ENCODE measurements around the gene NUP35. TPM values are rescaled to one million over a fixed set of nuclear protein-coding genes. Genes with fewer than 3 reads are reported as not detected.

The NUP35 gene
- total and polyA plus RNA-seq, 2 experiments from 2014 or later = 57.4 to 65.3 TPM

DNA sequence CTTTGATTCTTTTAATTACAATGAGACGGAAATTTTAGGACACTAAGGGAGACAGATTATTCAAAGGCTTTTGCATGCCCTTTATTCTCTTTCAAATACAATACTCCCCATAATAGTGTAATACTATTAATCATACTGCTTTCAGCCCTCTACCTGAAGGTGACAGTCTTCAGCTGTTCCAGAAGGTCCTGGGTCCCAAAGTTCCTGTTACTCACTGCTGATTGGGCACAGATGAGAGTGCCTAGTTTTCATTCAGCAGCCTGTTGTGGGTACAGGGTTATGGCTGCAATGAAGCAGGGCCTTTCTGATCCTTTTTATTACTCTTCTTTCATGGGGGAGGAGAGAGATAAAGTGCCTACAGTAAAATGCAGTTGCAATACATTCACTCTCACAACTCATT is 80.2 kb downstream of the NUP35 start:
- Mint-ChIP-seq H3K36me3 (ENCODE audit: low read depth) (peaks cover 2% of the 10 kb centered on the region), H3K27me3 (ENCODE audit: insufficient read depth, low read depth, poor library complexity) (peaks cover 4% of the 10 kb centered on the region), H3K4me1 (peaks cover 15% of the 10 kb centered on the region), H3K9me3 (no peaks in the 10 kb centered on the region; the same call in 2 of the 3 replicates), H3K4me3 (no peak overlapping the region), H3K27ac (no peak overlapping the region)
- H4K20me1 ChIP-seq (replicated peaks; ENCODE audit: insufficient read depth) = no peaks in the 10 kb centered on the region
- no peaks in the 10 kb centered on the region for H3K4me1 ChIP-seq (ENCODE audit: insufficient read depth)
- H3K27ac ChIP-seq (ENCODE audit: low read depth) = no peak overlapping the region
- DNase-seq (ENCODE audit: low spot score) = peak; percentile 12
- H3K4me3 ChIP-seq = no peak overlapping the region
- H3F3A ChIP-seq (replicated peaks; ENCODE audit: low read depth) = 0 out of 2 replicates have a peak, but pooled peaks cover 2% of the 10 kb centered on the region
- ATAC-seq = peak; percentile 69
- no peak for TF ChIP-seq EZH2 (IDR thresholded peaks at IDR 0.05; ENCODE audit: low read depth, unreplicated experiment)
- TF ChIP-seq, protein P1, sequence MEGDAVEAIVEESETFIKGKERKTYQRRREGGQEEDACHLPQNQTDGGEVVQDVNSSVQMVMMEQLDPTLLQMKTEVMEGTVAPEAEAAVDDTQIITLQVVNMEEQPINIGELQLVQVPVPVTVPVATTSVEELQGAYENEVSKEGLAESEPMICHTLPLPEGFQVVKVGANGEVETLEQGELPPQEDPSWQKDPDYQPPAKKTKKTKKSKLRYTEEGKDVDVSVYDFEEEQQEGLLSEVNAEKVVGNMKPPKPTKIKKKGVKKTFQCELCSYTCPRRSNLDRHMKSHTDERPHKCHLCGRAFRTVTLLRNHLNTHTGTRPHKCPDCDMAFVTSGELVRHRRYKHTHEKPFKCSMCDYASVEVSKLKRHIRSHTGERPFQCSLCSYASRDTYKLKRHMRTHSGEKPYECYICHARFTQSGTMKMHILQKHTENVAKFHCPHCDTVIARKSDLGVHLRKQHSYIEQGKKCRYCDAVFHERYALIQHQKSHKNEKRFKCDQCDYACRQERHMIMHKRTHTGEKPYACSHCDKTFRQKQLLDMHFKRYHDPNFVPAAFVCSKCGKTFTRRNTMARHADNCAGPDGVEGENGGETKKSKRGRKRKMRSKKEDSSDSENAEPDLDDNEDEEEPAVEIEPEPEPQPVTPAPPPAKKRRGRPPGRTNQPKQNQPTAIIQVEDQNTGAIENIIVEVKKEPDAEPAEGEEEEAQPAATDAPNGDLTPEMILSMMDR (conservative IDR thresholded peaks at IDR 0.05; ENCODE audit: low read depth in 2 of 2) = peak in 1 of 2 experiments; percentile 42; a peak in 3 of 4 replicates
- H3K79me2 ChIP-seq (replicated peaks; ENCODE audit: insufficient read depth) = no peaks in the 10 kb centered on the region
- no peak overlapping the region for H3K4me2 ChIP-seq
- H3K9me2 ChIP-seq (ENCODE audit: insufficient read depth) = no peaks in the 10 kb centered on the region
- H3K27me3 ChIP-seq (ENCODE audit: insufficient read depth) = no peaks in the 10 kb centered on the region
- no peak overlapping the region for H2AFZ ChIP-seq
- H3K36me3 ChIP-seq (ENCODE audit: insufficient read depth) = no peaks in the 10 kb centered on the region; the same call in 1 of the 2 replicates

DNA sequence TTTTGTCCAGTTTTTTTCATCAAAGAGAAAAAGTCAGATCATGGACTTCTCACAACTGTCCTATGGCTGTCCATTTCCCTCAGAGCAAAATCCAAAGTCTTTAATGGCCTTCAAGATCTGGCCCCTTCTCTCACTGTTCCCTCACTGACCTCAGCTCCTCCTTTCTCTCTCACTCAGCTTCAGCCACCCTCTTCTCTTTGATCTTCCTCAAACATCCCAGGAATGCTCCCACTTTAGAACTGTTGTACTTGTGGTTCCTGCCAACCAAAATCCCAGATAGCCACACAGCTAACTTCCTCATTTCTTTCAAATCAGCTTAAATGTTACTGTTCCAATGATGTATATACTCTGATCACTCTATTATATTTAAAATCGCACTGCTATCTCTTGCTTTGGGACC is 82.9 kb downstream of the NUP35 start:
- no peaks in the 10 kb centered on the region; the same call in 1 of the 2 replicates for H3K36me3 ChIP-seq (ENCODE audit: insufficient read depth)
- no peak overlapping the region for H2AFZ ChIP-seq
- H3K4me1 ChIP-seq (ENCODE audit: insufficient read depth) = no peaks in the 10 kb centered on the region
- H3K4me3 ChIP-seq = no peak overlapping the region
- no peak overlapping the region for H3K27ac ChIP-seq (ENCODE audit: low read depth)
- no peaks in the 10 kb centered on the region for H4K20me1 ChIP-seq (replicated peaks; ENCODE audit: insufficient read depth)
- no peaks in the 10 kb centered on the region for H3K79me2 ChIP-seq (replicated peaks; ENCODE audit: insufficient read depth)
- H3K27me3 ChIP-seq (ENCODE audit: insufficient read depth) = no peaks in the 10 kb centered on the region
- DNase-seq (ENCODE audit: low spot score) (peak; percentile 22), ATAC-seq (no peak)
- H3K27me3 Mint-ChIP-seq (ENCODE audit: insufficient read depth, low read depth, poor library complexity) = peaks cover 1% of the 10 kb centered on the region
- no peak overlapping the region for H3K4me3 Mint-ChIP-seq
- H3K36me3 Mint-ChIP-seq (ENCODE audit: low read depth) = peaks cover 11% of the 10 kb centered on the region
- H3K27ac Mint-ChIP-seq = no peak overlapping the region
- H3K9me2 ChIP-seq (ENCODE audit: insufficient read depth) = no peaks in the 10 kb centered on the region
- H3F3A ChIP-seq (replicated peaks; ENCODE audit: low read depth) = 0 out of 2 replicates have a peak, but pooled peaks cover 2% of the 10 kb centered on the region
- TF ChIP-seq NANOG (IDR thresholded peaks at IDR 0.05; ENCODE audit: borderline replicate concordance) (no peak), ZNF331 (CRISPR knock-in tag; IDR thresholded peaks at IDR 0.05; ENCODE audit: low read depth) (no peak), POLR2AphosphoS5 (IDR thresholded peaks at IDR 0.05; ENCODE audit: low read depth) (no peak)
- TF ChIP-seq, protein P2, sequence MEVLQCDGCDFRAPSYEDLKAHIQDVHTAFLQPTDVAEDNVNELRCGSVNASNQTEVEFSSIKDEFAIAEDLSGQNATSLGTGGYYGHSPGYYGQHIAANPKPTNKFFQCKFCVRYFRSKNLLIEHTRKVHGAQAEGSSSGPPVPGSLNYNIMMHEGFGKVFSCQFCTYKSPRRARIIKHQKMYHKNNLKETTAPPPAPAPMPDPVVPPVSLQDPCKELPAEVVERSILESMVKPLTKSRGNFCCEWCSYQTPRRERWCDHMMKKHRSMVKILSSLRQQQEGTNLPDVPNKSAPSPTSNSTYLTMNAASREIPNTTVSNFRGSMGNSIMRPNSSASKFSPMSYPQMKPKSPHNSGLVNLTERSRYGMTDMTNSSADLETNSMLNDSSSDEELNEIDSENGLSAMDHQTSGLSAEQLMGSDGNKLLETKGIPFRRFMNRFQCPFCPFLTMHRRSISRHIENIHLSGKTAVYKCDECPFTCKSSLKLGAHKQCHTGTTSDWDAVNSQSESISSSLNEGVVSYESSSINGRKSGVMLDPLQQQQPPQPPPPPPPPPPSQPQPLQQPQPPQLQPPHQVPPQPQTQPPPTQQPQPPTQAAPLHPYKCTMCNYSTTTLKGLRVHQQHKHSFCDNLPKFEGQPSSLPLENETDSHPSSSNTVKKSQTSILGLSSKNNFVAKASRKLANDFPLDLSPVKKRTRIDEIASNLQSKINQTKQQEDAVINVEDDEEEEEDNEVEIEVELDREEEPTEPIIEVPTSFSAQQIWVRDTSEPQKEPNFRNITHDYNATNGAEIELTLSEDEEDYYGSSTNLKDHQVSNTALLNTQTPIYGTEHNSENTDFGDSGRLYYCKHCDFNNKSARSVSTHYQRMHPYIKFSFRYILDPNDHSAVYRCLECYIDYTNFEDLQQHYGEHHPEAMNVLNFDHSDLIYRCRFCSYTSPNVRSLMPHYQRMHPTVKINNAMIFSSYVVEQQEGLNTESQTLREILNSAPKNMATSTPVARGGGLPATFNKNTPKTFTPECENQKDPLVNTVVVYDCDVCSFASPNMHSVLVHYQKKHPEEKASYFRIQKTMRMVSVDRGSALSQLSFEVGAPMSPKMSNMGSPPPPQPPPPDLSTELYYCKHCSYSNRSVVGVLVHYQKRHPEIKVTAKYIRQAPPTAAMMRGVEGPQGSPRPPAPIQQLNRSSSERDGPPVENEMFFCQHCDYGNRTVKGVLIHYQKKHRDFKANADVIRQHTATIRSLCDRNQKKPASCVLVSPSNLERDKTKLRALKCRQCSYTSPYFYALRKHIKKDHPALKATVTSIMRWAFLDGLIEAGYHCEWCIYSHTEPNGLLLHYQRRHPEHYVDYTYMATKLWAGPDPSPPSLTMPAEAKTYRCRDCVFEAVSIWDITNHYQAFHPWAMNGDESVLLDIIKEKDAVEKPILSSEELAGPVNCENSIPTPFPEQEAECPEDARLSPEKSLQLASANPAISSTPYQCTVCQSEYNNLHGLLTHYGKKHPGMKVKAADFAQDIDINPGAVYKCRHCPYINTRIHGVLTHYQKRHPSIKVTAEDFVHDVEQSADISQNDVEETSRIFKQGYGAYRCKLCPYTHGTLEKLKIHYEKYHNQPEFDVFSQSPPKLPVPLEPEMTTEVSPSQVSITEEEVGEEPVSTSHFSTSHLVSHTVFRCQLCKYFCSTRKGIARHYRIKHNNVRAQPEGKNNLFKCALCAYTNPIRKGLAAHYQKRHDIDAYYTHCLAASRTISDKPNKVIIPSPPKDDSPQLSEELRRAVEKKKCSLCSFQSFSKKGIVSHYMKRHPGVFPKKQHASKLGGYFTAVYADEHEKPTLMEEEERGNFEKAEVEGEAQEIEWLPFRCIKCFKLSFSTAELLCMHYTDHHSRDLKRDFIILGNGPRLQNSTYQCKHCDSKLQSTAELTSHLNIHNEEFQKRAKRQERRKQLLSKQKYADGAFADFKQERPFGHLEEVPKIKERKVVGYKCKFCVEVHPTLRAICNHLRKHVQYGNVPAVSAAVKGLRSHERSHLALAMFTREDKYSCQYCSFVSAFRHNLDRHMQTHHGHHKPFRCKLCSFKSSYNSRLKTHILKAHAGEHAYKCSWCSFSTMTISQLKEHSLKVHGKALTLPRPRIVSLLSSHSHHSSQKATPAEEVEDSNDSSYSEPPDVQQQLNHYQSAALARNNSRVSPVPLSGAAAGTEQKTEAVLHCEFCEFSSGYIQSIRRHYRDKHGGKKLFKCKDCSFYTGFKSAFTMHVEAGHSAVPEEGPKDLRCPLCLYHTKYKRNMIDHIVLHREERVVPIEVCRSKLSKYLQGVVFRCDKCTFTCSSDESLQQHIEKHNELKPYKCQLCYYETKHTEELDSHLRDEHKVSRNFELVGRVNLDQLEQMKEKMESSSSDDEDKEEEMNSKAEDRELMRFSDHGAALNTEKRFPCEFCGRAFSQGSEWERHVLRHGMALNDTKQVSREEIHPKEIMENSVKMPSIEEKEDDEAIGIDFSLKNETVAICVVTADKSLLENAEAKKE (CRISPR knock-in tag; IDR thresholded peaks at IDR 0.05) = no peak
- TF ChIP-seq, protein P3, sequence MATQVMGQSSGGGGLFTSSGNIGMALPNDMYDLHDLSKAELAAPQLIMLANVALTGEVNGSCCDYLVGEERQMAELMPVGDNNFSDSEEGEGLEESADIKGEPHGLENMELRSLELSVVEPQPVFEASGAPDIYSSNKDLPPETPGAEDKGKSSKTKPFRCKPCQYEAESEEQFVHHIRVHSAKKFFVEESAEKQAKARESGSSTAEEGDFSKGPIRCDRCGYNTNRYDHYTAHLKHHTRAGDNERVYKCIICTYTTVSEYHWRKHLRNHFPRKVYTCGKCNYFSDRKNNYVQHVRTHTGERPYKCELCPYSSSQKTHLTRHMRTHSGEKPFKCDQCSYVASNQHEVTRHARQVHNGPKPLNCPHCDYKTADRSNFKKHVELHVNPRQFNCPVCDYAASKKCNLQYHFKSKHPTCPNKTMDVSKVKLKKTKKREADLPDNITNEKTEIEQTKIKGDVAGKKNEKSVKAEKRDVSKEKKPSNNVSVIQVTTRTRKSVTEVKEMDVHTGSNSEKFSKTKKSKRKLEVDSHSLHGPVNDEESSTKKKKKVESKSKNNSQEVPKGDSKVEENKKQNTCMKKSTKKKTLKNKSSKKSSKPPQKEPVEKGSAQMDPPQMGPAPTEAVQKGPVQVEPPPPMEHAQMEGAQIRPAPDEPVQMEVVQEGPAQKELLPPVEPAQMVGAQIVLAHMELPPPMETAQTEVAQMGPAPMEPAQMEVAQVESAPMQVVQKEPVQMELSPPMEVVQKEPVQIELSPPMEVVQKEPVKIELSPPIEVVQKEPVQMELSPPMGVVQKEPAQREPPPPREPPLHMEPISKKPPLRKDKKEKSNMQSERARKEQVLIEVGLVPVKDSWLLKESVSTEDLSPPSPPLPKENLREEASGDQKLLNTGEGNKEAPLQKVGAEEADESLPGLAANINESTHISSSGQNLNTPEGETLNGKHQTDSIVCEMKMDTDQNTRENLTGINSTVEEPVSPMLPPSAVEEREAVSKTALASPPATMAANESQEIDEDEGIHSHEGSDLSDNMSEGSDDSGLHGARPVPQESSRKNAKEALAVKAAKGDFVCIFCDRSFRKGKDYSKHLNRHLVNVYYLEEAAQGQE (IDR thresholded peaks at IDR 0.05; ENCODE audit: unreplicated experiment) = no peak
- H3K4me1 Mint-ChIP-seq = peaks cover 18% of the 10 kb centered on the region
- H3K9me3 Mint-ChIP-seq = peaks cover 4% of the 10 kb centered on the region; the same call in 2 of the 3 replicates
- H3K4me2 ChIP-seq = no peak overlapping the region

Data from GM23338 (cell line).